Testis (tissue), 3 donors: ENCODE results near the gene COX11. TPM values are rescaled to one million over a fixed set of nuclear protein-coding genes. Genes with fewer than 3 reads are reported as not detected.
A peak's percentile ranks its signal among the peaks of the same experiment; 100 is the strongest.

Source experiments
- DNase-seq: peaks from one replicate; pipeline ENCODE4 v3.0.0-alpha.2; 2019
- H3K27ac ChIP-seq, 2 donors: fragments of 200-600 bp; sonication (generic); one replicate each; pipeline ENCODE4 v1.5.1; 2019
- H3K27me3 ChIP-seq: fragments of 200-600 bp; sonication (generic); one replicate; pipeline ENCODE4 v1.5.1; 2019
- H3K36me3 ChIP-seq: fragments of 200-600 bp; sonication (generic); one replicate; pipeline ENCODE4 v1.5.1; 2017; ENCODE audit warnings: low read depth; ENCODE audit errors: missing control alignments
- H3K4me1 ChIP-seq: fragments of 200-600 bp; sonication (generic); one replicate; pipeline ENCODE4 v1.5.1; 2019
- H3K4me3 ChIP-seq, 2 donors: fragments of 200-600 bp; sonication (generic); one replicate each; pipeline ENCODE4 v1.5.1; 2017 to 2019
- H3K9me3 ChIP-seq: fragments of 200-600 bp; sonication (generic); one replicate; pipeline ENCODE4 v1.5.1; 2017
- POLR2A ChIP-seq: fragments of 450-650 bp; IDR thresholded peaks from one replicate; pipeline ENCODE4 v1.6.1; 2017; ENCODE audit warnings: antibody characterized with exemption, mild to moderate bottlenecking, moderate library complexity
- WGBS, 2 donors: methylation state at CpG; one replicate each; pipeline ENCODE4 v1.1.5; 2018; 5-methylcytosine and 5-hydroxymethylcytosine counted together
- intact Hi-C: fragments of 100-400 bp; cut with DNase I; formaldehyde crosslinking; loops from one replicate; pipeline ENCODE4 v1.15.1; 2023; ENCODE audit warnings: low total_unique reads
- polyA plus RNA-seq: library from polyadenylated mRNA; stranded (reverse); fragments of 350-450 nt; fragmentation: Illumina TruSeq; extraction: RNeasy Lipid Tissue Mini Kit (QIAGEN cat#74804); gene quantifications from one replicate; pipeline ENCODE4 v1.2.3, GENCODE V29; 2014; ENCODE audit warnings: low read depth, low replicate concordance; ENCODE audit not compliant: insufficient read depth
- total RNA-seq, 2 donors: library from RNA; depleted of rRNA; stranded (reverse); fragments of >200 nt; gene quantifications; one replicate each; pipeline ENCODE4 v1.2.3, GENCODE V29; 2016
- TF ChIP-seq, protein P1 (sequence below), 3 experiments: fragments of 450-650 bp in 2 of 3; fragments of 200-600 bp in 1 of 3; sonication (generic) in 1 of 3; IDR thresholded peaks; one replicate each; pipeline ENCODE4 v1.5.1; 2016 to 2019; ENCODE audit warnings: antibody characterized with exemption in 3 of 3, mild to moderate bottlenecking in 2 of 3, moderate library complexity in 1 of 3

COX11 gene
- total and polyA plus RNA-seq, 3 donors from 2014 or later: 47.9 to 67.9 (median 56.2) TPM

- no peaks in the 10 kb centered on the region for H3K36me3 ChIP-seq
- intact Hi-C loops: no loop called here
- 94 to 100% methylated on average over 1 of the region's 1 CpG for WGBS, 2 donors
- no peak overlapping the region for H3K27ac ChIP-seq
- H3K4me3 ChIP-seq: no peak overlapping the region
- TF ChIP-seq POLR2A: no peak
- TF ChIP-seq, protein P1, sequence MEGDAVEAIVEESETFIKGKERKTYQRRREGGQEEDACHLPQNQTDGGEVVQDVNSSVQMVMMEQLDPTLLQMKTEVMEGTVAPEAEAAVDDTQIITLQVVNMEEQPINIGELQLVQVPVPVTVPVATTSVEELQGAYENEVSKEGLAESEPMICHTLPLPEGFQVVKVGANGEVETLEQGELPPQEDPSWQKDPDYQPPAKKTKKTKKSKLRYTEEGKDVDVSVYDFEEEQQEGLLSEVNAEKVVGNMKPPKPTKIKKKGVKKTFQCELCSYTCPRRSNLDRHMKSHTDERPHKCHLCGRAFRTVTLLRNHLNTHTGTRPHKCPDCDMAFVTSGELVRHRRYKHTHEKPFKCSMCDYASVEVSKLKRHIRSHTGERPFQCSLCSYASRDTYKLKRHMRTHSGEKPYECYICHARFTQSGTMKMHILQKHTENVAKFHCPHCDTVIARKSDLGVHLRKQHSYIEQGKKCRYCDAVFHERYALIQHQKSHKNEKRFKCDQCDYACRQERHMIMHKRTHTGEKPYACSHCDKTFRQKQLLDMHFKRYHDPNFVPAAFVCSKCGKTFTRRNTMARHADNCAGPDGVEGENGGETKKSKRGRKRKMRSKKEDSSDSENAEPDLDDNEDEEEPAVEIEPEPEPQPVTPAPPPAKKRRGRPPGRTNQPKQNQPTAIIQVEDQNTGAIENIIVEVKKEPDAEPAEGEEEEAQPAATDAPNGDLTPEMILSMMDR (IDR thresholded peaks at IDR 0.05): no peak
- no peak for DNase-seq
- H3K9me3 ChIP-seq: no peaks in the 10 kb centered on the region
- H3K4me1 ChIP-seq: peaks cover 3% of the 10 kb centered on the region
- H3K27me3 ChIP-seq: no peaks in the 10 kb centered on the region
Measured at GRCh38 chr17:54985476-54985875, 17.0 kb upstream of the COX11 start.

DNA sequence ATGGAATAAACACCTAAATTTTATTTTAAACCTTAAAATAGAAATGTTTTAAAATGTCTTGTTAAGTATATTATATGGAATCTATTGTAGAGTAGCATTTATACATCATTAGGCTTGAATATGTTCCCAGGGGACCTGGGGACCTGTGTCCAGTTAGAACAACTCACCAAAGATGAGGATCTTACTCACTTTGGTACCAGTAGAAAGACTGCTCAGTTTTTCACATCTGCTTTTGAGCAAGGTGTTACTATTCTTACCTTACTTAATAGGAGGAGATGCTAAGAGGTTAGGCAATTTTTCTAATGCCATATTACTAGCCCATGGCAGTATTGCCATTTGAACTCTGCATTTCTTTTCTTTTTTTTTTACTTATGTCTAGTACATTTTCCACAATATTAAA is 14.8 kb upstream of the COX11 start:
- Histone ChIP-seq H3K9me3 (no peaks in the 10 kb centered on the region), H3K27me3 (no peaks in the 10 kb centered on the region), H3K27ac (peak overlapping the region; percentile 2 to 55), H3K4me3 (no peak overlapping the region), H3K36me3 (no peaks in the 10 kb centered on the region), H3K4me1 (peaks cover 7% of the 10 kb centered on the region)
- intact Hi-C loops: no loop called here
- TF ChIP-seq POLR2A: no peak
- TF ChIP-seq, protein P1 (IDR thresholded peaks at IDR 0.05): no peak
- no peak for DNase-seq

DNA sequence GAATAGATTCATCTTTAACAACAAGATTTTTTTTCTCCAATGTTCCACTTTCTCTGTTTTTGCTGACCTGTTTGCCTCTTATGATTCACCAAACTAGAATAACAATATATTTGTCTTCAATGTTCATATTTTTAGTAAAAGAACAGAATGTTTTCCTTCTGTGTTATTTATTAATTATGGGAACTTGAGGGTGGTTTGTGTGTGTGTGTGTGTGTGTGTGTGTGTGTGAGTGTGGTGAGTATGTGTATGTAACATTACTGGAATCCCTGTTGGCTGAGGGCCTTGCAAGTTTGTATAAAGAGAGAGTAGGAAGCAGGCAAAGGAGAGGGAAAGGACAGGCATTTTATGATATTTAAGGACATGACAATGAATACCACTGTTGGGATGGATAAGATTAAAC is 13.9 kb upstream of the COX11 start:
- no peak for TF ChIP-seq POLR2A
- TF ChIP-seq, protein P1 (IDR thresholded peaks at IDR 0.05): no peak
- Histone ChIP-seq H3K36me3 (no peaks in the 10 kb centered on the region), H3K4me1 (peaks cover 7% of the 10 kb centered on the region), H3K4me3 (no peak overlapping the region), H3K27me3 (no peaks in the 10 kb centered on the region), H3K27ac (peak overlapping the region; percentile 2 to 55), H3K9me3 (no peaks in the 10 kb centered on the region)
- intact Hi-C loops: no loop called here
- peak; percentile 81 for DNase-seq

- Histone ChIP-seq H3K36me3 (no peaks in the 10 kb centered on the region), H3K4me3 (no peak overlapping the region), H3K27ac (no peak overlapping the region), H3K27me3 (no peaks in the 10 kb centered on the region), H3K4me1 (peaks cover 7% of the 10 kb centered on the region), H3K9me3 (no peaks in the 10 kb centered on the region)
- DNase-seq: no peak
- intact Hi-C loops: no loop called here
- 58 to 86% methylated on average over 3 of the region's 3 CpGs for WGBS, 2 donors
- TF ChIP-seq POLR2A: no peak
- TF ChIP-seq, protein P1 (IDR thresholded peaks at IDR 0.05): no peak
Measured at GRCh38 chr17:54980375-54980774, 11.9 kb upstream of the COX11 start.

GRCh38 chr17:54979657-54980056 is 11.2 kb upstream of the COX11 start:
- Histone ChIP-seq H3K4me1 (peaks cover 7% of the 10 kb centered on the region), H3K27ac (no peak overlapping the region), H3K4me3 (no peak overlapping the region), H3K27me3 (no peaks in the 10 kb centered on the region), H3K9me3 (no peaks in the 10 kb centered on the region), H3K36me3 (no peaks in the 10 kb centered on the region)
- TF ChIP-seq POLR2A: no peak
- TF ChIP-seq, protein P1 (IDR thresholded peaks at IDR 0.05): no peak
- intact Hi-C loops: no loop called here
- DNase-seq: no peak
